Trophoblast cell (in vitro differentiated cells and primary cell): ENCODE measurements around the gene FGF9.

Experiments used
- DNase-seq, 2 donors: peaks; one replicate each; pipeline ENCODE4 v3.0.0-alpha.2; 2016
- H2AFZ ChIP-seq: 2 replicates; pipeline ENCODE4 v1.6.1; 2013; ENCODE audit warnings: low read length, moderate library complexity, mild to moderate bottlenecking; ENCODE audit not compliant: insufficient read depth, poor library complexity
- H2AK5ac ChIP-seq: 2 replicates; pipeline ENCODE4 v1.6.1; 2013; ENCODE audit warnings: mild to moderate bottlenecking, low read length
- H2BK120ac ChIP-seq: 2 replicates; pipeline ENCODE4 v1.6.1; 2013; ENCODE audit warnings: low read length, mild to moderate bottlenecking, moderate library complexity; ENCODE audit not compliant: insufficient read depth, poor library complexity
- H2BK12ac ChIP-seq: 2 replicates; pipeline ENCODE4 v1.6.1; 2013; ENCODE audit warnings: mild to moderate bottlenecking, low read length, moderate library complexity
- H2BK5ac ChIP-seq: 2 replicates; pipeline ENCODE4 v1.6.1; 2013; ENCODE audit warnings: low read length, low read depth, moderate library complexity, mild to moderate bottlenecking; ENCODE audit not compliant: poor library complexity
- H3K14ac ChIP-seq: 2 replicates; pipeline ENCODE4 v1.6.1; 2013; ENCODE audit warnings: mild to moderate bottlenecking, low read length
- H3K18ac ChIP-seq: 2 replicates; pipeline ENCODE4 v1.6.1; 2013; ENCODE audit warnings: mild to moderate bottlenecking, low read length
- H3K23ac ChIP-seq: 2 replicates; pipeline ENCODE4 v1.6.1; 2013; ENCODE audit warnings: low read length
- H3K27ac ChIP-seq: 2 replicates; pipeline ENCODE4 v1.5.1; 2013; ENCODE audit warnings: low read depth, mild to moderate bottlenecking, inconsistent platforms, low read length, moderate library complexity
- H3K27me3 ChIP-seq: 2 replicates; pipeline ENCODE4 v1.6.1; 2013; ENCODE audit warnings: inconsistent platforms, mild to moderate bottlenecking, low read length, moderate library complexity; ENCODE audit not compliant: insufficient read depth
- H3K36me3 ChIP-seq, 2 experiments: 1 replicate in 1 of 2; 2 replicates in 1 of 2; pipeline ENCODE4 v1.6.1; 2013; ENCODE audit warnings: low read length in 2 of 2, mild to moderate bottlenecking in 2 of 2, moderate library complexity in 1 of 2; ENCODE audit not compliant: insufficient read depth in 2 of 2, control insufficient read depth in 1 of 2
- H3K4ac ChIP-seq: 2 replicates; pipeline ENCODE4 v1.6.1; 2013; ENCODE audit warnings: low read depth, mild to moderate bottlenecking, low read length, moderate library complexity
- H3K4me1 ChIP-seq, 2 experiments: 1 replicate in 1 of 2; 2 replicates in 1 of 2; pipeline ENCODE4 v1.6.1; 2013; ENCODE audit warnings: low read length in 2 of 2, mild to moderate bottlenecking in 2 of 2, moderate library complexity in 1 of 2; ENCODE audit not compliant: insufficient read depth in 2 of 2, control insufficient read depth in 1 of 2
- H3K4me2 ChIP-seq: 2 replicates; pipeline ENCODE4 v1.6.1; 2013; ENCODE audit warnings: inconsistent platforms, mild to moderate bottlenecking, low read length, moderate library complexity
- H3K4me3 ChIP-seq: 2 replicates; pipeline ENCODE4 v1.5.1; 2013; ENCODE audit warnings: mild to moderate bottlenecking, low read depth, low read length, inconsistent platforms
- H3K79me1 ChIP-seq: one replicate; pipeline ENCODE4 v1.6.1; 2013; ENCODE audit warnings: low read length
- H3K79me2 ChIP-seq: 2 replicates; pipeline ENCODE4 v1.6.1; 2013; ENCODE audit warnings: low read length, mild to moderate bottlenecking; ENCODE audit not compliant: control insufficient read depth, insufficient read depth, poor library complexity
- H3K9ac ChIP-seq: 2 replicates; pipeline ENCODE4 v1.6.1; 2013; ENCODE audit warnings: mild to moderate bottlenecking, low read length
- H3K9me3 ChIP-seq: 2 replicates; pipeline ENCODE4 v1.6.1; 2013; ENCODE audit warnings: low read depth, mild to moderate bottlenecking, control low read depth, inconsistent platforms, low read length; ENCODE audit not compliant: insufficient read depth
- H4K12ac ChIP-seq: 2 replicates; pipeline ENCODE4 v1.6.1; 2013; ENCODE audit warnings: low read depth, mild to moderate bottlenecking, low read length, moderate library complexity
- H4K8ac ChIP-seq: 2 replicates; pipeline ENCODE4 v1.6.1; 2013; ENCODE audit warnings: low read depth, mild to moderate bottlenecking, low read length, moderate library complexity
- H4K91ac ChIP-seq: one replicate; pipeline ENCODE4 v1.6.1; 2013; ENCODE audit warnings: low read depth, mild to moderate bottlenecking, low read length, moderate library complexity
- WGBS: extraction: QIAGEN DNeasy Blood & Tissue Kit; methylation state at CpG from one replicate; pipeline ENCODE4 v1.1.7; 2013; ENCODE audit warnings: missing lambda C conversion rate; ENCODE audit not compliant: insufficient read length, insufficient coverage; ENCODE audit errors: extremely low coverage; 5-methylcytosine and 5-hydroxymethylcytosine counted together

FGF9 gene

GRCh38 chr13:21748166-21748565 lies 77.3 kb downstream of the FGF9 start:
- H4K8ac ChIP-seq, result no peak overlapping the region
- no peak overlapping the region for H2AFZ ChIP-seq
- H3K4ac ChIP-seq, result no peak overlapping the region
- no peak overlapping the region for H3K9ac ChIP-seq
- no peaks in the 10 kb centered on the region for H3K9me3 ChIP-seq
- H4K12ac ChIP-seq, result no peak overlapping the region
- H3K14ac ChIP-seq, result no peak overlapping the region
- no peak for DNase-seq
- no peak overlapping the region for H3K4me2 ChIP-seq
- H2BK12ac ChIP-seq, result no peak overlapping the region
- H3K27me3 ChIP-seq, result no peaks in the 10 kb centered on the region
- H3K4me3 ChIP-seq, result no peak overlapping the region
- H2AK5ac ChIP-seq, result no peak overlapping the region
- H3K79me2 ChIP-seq, result no peaks in the 10 kb centered on the region
- H3K79me1 ChIP-seq, result no peaks in the 10 kb centered on the region
- no peaks in the 10 kb centered on the region for H3K36me3 ChIP-seq
- no peak overlapping the region for H3K27ac ChIP-seq
- H2BK5ac ChIP-seq, result no peak overlapping the region
- WGBS, result no CpG with 5 or more reads among the region's 1 CpG
- no peak overlapping the region for H2BK120ac ChIP-seq
- H3K18ac ChIP-seq, result no peak overlapping the region
- H4K91ac ChIP-seq, result no peak overlapping the region
- no peaks in the 10 kb centered on the region for H3K4me1 ChIP-seq
- no peak overlapping the region for H3K23ac ChIP-seq

GRCh38 chr13:21749410-21749809 lies 78.5 kb downstream of the FGF9 start:
- WGBS, result no CpG with 5 or more reads among the region's 1 CpG
- H4K12ac ChIP-seq, result no peak overlapping the region

GRCh38 chr13:21752501-21752900 lies 81.6 kb downstream of the FGF9 start:
- WGBS, result no CpG with 5 or more reads among the region's 1 CpG
- Histone ChIP-seq H3K27me3 (no peaks in the 10 kb centered on the region), H3K36me3 (no peaks in the 10 kb centered on the region)

More at GRCh38 chr13:21749410-21749809, 78.5 kb downstream of the FGF9 start:
- H3K9me3 ChIP-seq, result no peaks in the 10 kb centered on the region
- H3K79me2 ChIP-seq, result no peaks in the 10 kb centered on the region
- no peak overlapping the region for H3K4me3 ChIP-seq
- H4K91ac ChIP-seq, result no peak overlapping the region
- H2BK5ac ChIP-seq, result no peak overlapping the region
- no peaks in the 10 kb centered on the region for H3K4me1 ChIP-seq
- H3K36me3 ChIP-seq, result no peaks in the 10 kb centered on the region
- H3K18ac ChIP-seq, result no peak overlapping the region
- no peak overlapping the region for H3K4me2 ChIP-seq
- DNase-seq, result no peak
- H3K27ac ChIP-seq, result no peak overlapping the region
- no peak overlapping the region for H2AFZ ChIP-seq
- no peaks in the 10 kb centered on the region for H3K27me3 ChIP-seq
- H2BK120ac ChIP-seq, result no peak overlapping the region
- H3K9ac ChIP-seq, result no peak overlapping the region
- no peak overlapping the region for H3K14ac ChIP-seq
- H3K23ac ChIP-seq, result no peak overlapping the region
- H2BK12ac ChIP-seq, result no peak overlapping the region
- no peak overlapping the region for H2AK5ac ChIP-seq
- H3K79me1 ChIP-seq, result no peaks in the 10 kb centered on the region
- H4K8ac ChIP-seq, result no peak overlapping the region
- H3K4ac ChIP-seq, result no peak overlapping the region

GRCh38 chr13:21753117-21753729 lies 82.3 kb downstream of the FGF9 start:
- Histone ChIP-seq H2AFZ (no peak overlapping the region), H3K36me3 (no peaks in the 10 kb centered on the region), H3K4me2 (no peak overlapping the region), H3K27ac (no peak overlapping the region), H3K9ac (no peak overlapping the region), H2BK120ac (no peak overlapping the region), H3K4ac (no peak overlapping the region), H3K79me1 (no peaks in the 10 kb centered on the region), H4K91ac (no peak overlapping the region), H4K8ac (no peak overlapping the region), H2AK5ac (no peak overlapping the region), H3K9me3 (peaks cover 1% of the 10 kb centered on the region), H2BK5ac (no peak overlapping the region), H3K79me2 (no peaks in the 10 kb centered on the region), H3K14ac (no peak overlapping the region), H4K12ac (no peak overlapping the region), H3K4me1 (no peaks in the 10 kb centered on the region), H3K4me3 (no peak overlapping the region), H3K27me3 (no peaks in the 10 kb centered on the region), H3K18ac (no peak overlapping the region), H3K23ac (no peak overlapping the region), H2BK12ac (no peak overlapping the region)
- no CpG with 5 or more reads among the region's 6 CpGs for WGBS
- no peak for DNase-seq

More at GRCh38 chr13:21752501-21752900, 81.6 kb downstream of the FGF9 start:
- no peak overlapping the region for H4K12ac ChIP-seq
- no peak overlapping the region for H2BK12ac ChIP-seq
- no peak overlapping the region for H2AFZ ChIP-seq
- DNase-seq, result no peak
- no peak overlapping the region for H2BK5ac ChIP-seq
- no peak overlapping the region for H3K9ac ChIP-seq
- no peak overlapping the region for H3K4ac ChIP-seq
- no peaks in the 10 kb centered on the region for H3K79me2 ChIP-seq
- H4K91ac ChIP-seq, result no peak overlapping the region
- no peak overlapping the region for H3K4me2 ChIP-seq
- no peak overlapping the region for H3K23ac ChIP-seq
- no peaks in the 10 kb centered on the region for H3K79me1 ChIP-seq
- H2AK5ac ChIP-seq, result no peak overlapping the region
- H3K4me1 ChIP-seq, result no peaks in the 10 kb centered on the region
- H2BK120ac ChIP-seq, result no peak overlapping the region
- no peak overlapping the region for H3K18ac ChIP-seq
- peaks cover 1% of the 10 kb centered on the region for H3K9me3 ChIP-seq
- H3K27ac ChIP-seq, result no peak overlapping the region
- H3K4me3 ChIP-seq, result no peak overlapping the region
- H4K8ac ChIP-seq, result no peak overlapping the region
- no peak overlapping the region for H3K14ac ChIP-seq
